Endothelial cell of umbilical vein (primary cell): ENCODE measurements around the gene RAB3GAP1. TPM values are rescaled to one million over a fixed set of nuclear protein-coding genes. Genes with fewer than 3 reads are reported as not detected.
A peak's percentile ranks its signal among the peaks of the same experiment; 100 is the strongest.

ENCODE experiments used
- BruUV-seq: library from RNA; stranded (reverse); fragments of 400-500 nt; replicated peaks from 2 replicates; lab custom pipeline; 2021; lab: Mats Ljungman, UMichigan
- CTCF ChIA-PET: fragments of 300-600, 350-600 bp; sonication (Branson Sonifier 250); formaldehyde crosslinking; loops from one replicate; lab custom pipeline; 2021; ENCODE audit warnings: antibody characterized with exemption, inconsistent platforms; lab: Charles Lee
- POLR2A ChIA-PET: fragments of 300-600, 350-600 bp; sonication (Branson Sonifier 250); formaldehyde crosslinking; loops from one replicate; lab custom pipeline; 2021; ENCODE audit warnings: antibody characterized with exemption, inconsistent platforms; lab: Charles Lee
- DNase-seq: peaks from one replicate; pipeline ENCODE4 v3.0.0-alpha.2; 2011; ENCODE audit warnings: low read depth, low spot score
- FAIRE-seq: peaks from 2 replicates; lab custom pipeline; 2011; peaks lifted over from hg19 to GRCh38; lab: Jason Lieb, UNC
- H2AFZ ChIP-seq: 2 replicates; pipeline ENCODE4 v1.6.0; 2012; ENCODE audit warnings: low read depth, low read length, control low read depth, inconsistent platforms
- H3K27ac ChIP-seq: 2 replicates; pipeline ENCODE4 v1.5.1; 2011; ENCODE audit warnings: low read depth, mild to moderate bottlenecking, control low read depth, low read length, moderate library complexity; ENCODE audit not compliant: insufficient read depth
- H3K27me3 ChIP-seq, 2 experiments: 2 replicates each; pipeline versions ENCODE4 v1.6.0 to v1.6.1; 2011; ENCODE audit warnings: low read length in 2 of 2, mixed read lengths in 1 of 2; ENCODE audit not compliant: control insufficient read depth in 2 of 2, insufficient read depth in 2 of 2
- H3K36me3 ChIP-seq, 2 experiments: 2 replicates in 1 of 2; 3 replicates in 1 of 2; pipeline ENCODE4 v1.5.1; 2011; ENCODE audit warnings: low read length in 2 of 2, mild to moderate bottlenecking in 1 of 2, moderate library complexity in 1 of 2; ENCODE audit not compliant: control insufficient read depth in 2 of 2, insufficient read depth in 2 of 2; ENCODE audit errors: extremely low read depth in 1 of 2
- H3K4me1 ChIP-seq: 3 replicates; pipeline ENCODE4 v1.5.1; 2011; ENCODE audit warnings: mild to moderate bottlenecking, low read length; ENCODE audit not compliant: control insufficient read depth, insufficient read depth; ENCODE audit errors: extremely low read depth
- H3K4me2 ChIP-seq: 2 replicates; pipeline ENCODE4 v1.6.1; 2011; ENCODE audit warnings: low read length, control low read depth, mixed read lengths; ENCODE audit not compliant: insufficient read depth
- H3K4me3 ChIP-seq, 3 experiments: fragments of 200-600 bp in 1 of 3; sonication (generic), shearing (Covaris generic) in 1 of 3; replicated peaks in 1 of 3; 2 replicates each; pipeline ENCODE4 v1.5.1; 2011 to 2016; ENCODE audit warnings: control low read depth in 3 of 3, low read length in 3 of 3, mild to moderate bottlenecking in 2 of 3, inconsistent platforms in 1 of 3, low read depth in 1 of 3, moderate library complexity in 1 of 3; ENCODE audit not compliant: insufficient read depth in 1 of 3
- H3K79me2 ChIP-seq: 2 replicates; pipeline ENCODE4 v1.6.0; 2012; ENCODE audit warnings: low read length, inconsistent platforms; ENCODE audit not compliant: control insufficient read depth, insufficient read depth
- H3K9ac ChIP-seq: replicated peaks from 2 replicates; pipeline ENCODE3; 2011; ENCODE audit warnings: low read length, control low read depth; ENCODE audit not compliant: insufficient read depth; ENCODE audit errors: extremely low read depth
- H3K9me1 ChIP-seq: replicated peaks from 3 replicates; pipeline ENCODE4 v1.6.0; 2011; ENCODE audit warnings: mild to moderate bottlenecking, low read length; ENCODE audit not compliant: control insufficient read depth, insufficient read depth; ENCODE audit errors: extremely low read depth
- H3K9me3 ChIP-seq: replicated peaks from 2 replicates; pipeline ENCODE4 v1.5.1; 2012; ENCODE audit warnings: low read length, inconsistent platforms; ENCODE audit not compliant: control insufficient read depth, insufficient read depth
- H4K20me1 ChIP-seq: replicated peaks from 2 replicates; pipeline ENCODE3; 2011; ENCODE audit warnings: mild to moderate bottlenecking, low read length; ENCODE audit not compliant: control insufficient read depth, insufficient read depth; ENCODE audit errors: extremely low read depth
- CTCF ChIP-seq, 2 donors: IDR thresholded peaks; 1 replicate in 1 of 2; 2 replicates in 1 of 2; pipeline ENCODE4 v1.5.1; 2011; ENCODE audit warnings: low read length in 2 of 2, mild to moderate bottlenecking in 2 of 2, moderate library complexity in 2 of 2, control low read depth in 1 of 2, inconsistent platforms in 1 of 2, low read depth in 1 of 2; ENCODE audit not compliant: insufficient read depth in 1 of 2; ENCODE audit errors: extremely low read depth in 1 of 2
- EZH2 ChIP-seq: IDR thresholded peaks from 2 replicates; pipeline ENCODE4 v1.6.1; 2012; ENCODE audit warnings: borderline replicate concordance, low read depth, mild to moderate bottlenecking, moderate library complexity, low read length, inconsistent platforms; ENCODE audit not compliant: severe bottlenecking
- FOS ChIP-seq: IDR thresholded peaks from 2 replicates; pipeline ENCODE4 v1.6.1; 2011; ENCODE audit warnings: mild to moderate bottlenecking, low read length, moderate library complexity, borderline replicate concordance; ENCODE audit not compliant: insufficient read depth
- GATA2 ChIP-seq: IDR thresholded peaks from 2 replicates; pipeline ENCODE4 v1.7.0; 2011; ENCODE audit warnings: low read depth, mild to moderate bottlenecking, moderate library complexity, mixed read lengths, low read length; ENCODE audit not compliant: insufficient read length, insufficient read depth
- JUN ChIP-seq: IDR thresholded peaks from 2 replicates; pipeline ENCODE4 v1.6.1; 2011; ENCODE audit warnings: borderline replicate concordance, low read depth; ENCODE audit not compliant: insufficient read length, insufficient read depth
- MAX ChIP-seq: IDR thresholded peaks from 2 replicates; pipeline ENCODE4 v1.6.1; 2011; ENCODE audit not compliant: insufficient read depth, insufficient read length
- MYC ChIP-seq: IDR thresholded peaks from one replicate; pipeline ENCODE4 v1.6.1; 2011; ENCODE audit warnings: mild to moderate bottlenecking, low read depth, low read length
- POLR2A ChIP-seq: IDR thresholded peaks from 2 replicates; pipeline ENCODE4 v1.6.1; 2012; ENCODE audit warnings: low read depth, mild to moderate bottlenecking, control low read depth, low read length
- POLR2AphosphoS5 ChIP-seq: IDR thresholded peaks from 2 replicates; pipeline ENCODE4 v1.6.1; 2012; ENCODE audit warnings: low read depth, mild to moderate bottlenecking, control low read depth, low read length, moderate library complexity; ENCODE audit not compliant: insufficient read depth
- dilution Hi-C: fragments of 300-500 bp; cut with MboI; formaldehyde crosslinking; loops from one replicate; pipeline ENCODE4 v1.15.0; 2019; ENCODE audit warnings: low sequenced_read_pairs; ENCODE audit not compliant: extremely low pct_ligation_motif_present
- intact Hi-C: fragments of 100-400 bp; cut with micrococcal nuclease; formaldehyde crosslinking; loops from one replicate; pipeline ENCODE4 v1.10.0; 2022
- polyA plus RNA-seq, 4 experiments: library from polyadenylated mRNA; depleted of rRNA in 3 of 4; stranded (reverse) in 3 of 4; unstranded in 1 of 4; fragments of >200 nt; gene quantifications; 2 replicates each; pipeline versions ENCODE4 v1.2.1 to v1.2.3, GENCODE V29; 2011 to 2012; ENCODE audit warnings: missing spikeins in 1 of 4
- total RNA-seq: library from RNA; stranded (reverse); gene quantifications from 2 replicates; pipeline ENCODE4 v1.2.3, GENCODE V29; 2021

The RAB3GAP1 gene
- total and polyA plus RNA-seq, 2 donors (not counting 3 experiments of a cell fraction or from before 2014, with no cell fraction given) = 14.9 to 39.5 TPM

GRCh38 chr2:135164431-135164830, 112.3 kb downstream of the RAB3GAP1 start:
- Histone ChIP-seq H2AFZ (no peak overlapping the region), H3K4me1 (no peaks in the 10 kb centered on the region), H3K9me3 (no peaks in the 10 kb centered on the region), H3K9ac (no peak overlapping the region), H3K27ac (no peak overlapping the region), H3K4me2 (no peak overlapping the region), H3K79me2 (no peaks in the 10 kb centered on the region), H3K36me3 (peaks cover 9 to 14% of the 10 kb centered on the region in 2 experiments), H3K4me3 (no peak overlapping the region), H4K20me1 (no peaks in the 10 kb centered on the region), H3K27me3 (no peaks in the 10 kb centered on the region), H3K9me1 (no peaks in the 10 kb centered on the region)
- BruUV-seq = no TSS peak
- FAIRE-seq (peak; percentile 37), DNase-seq (no peak)
- TF ChIP-seq MYC (no peak), MAX (no peak), POLR2A (no peak), EZH2 (no peak), POLR2AphosphoS5 (no peak), FOS (no peak), CTCF (IDR thresholded peaks at IDR 0.05; ENCODE audit: extremely low read depth in 1 of 2, insufficient read depth in 1 of 2, low read depth in 1 of 2, low read length in 2 of 2) (no peak), JUN (no peak), GATA2 (no peak)
- POLR2A ChIA-PET = no interaction called here
- CTCF ChIA-PET = interaction anchor here (1.1 to 1.6 kb wide), 2 partner anchors 10 to 546 kb away, joined by 3 to 7 read pairs; no protein-coding TSS in a partner anchor
- dilution Hi-C loops (no loop called here), intact Hi-C loops (loop anchor here (10.0 kb wide), 1 partner anchor 160 kb away; no protein-coding TSS in a partner anchor)
